ENCODE data around the gene HES3. TPM values are rescaled to one million over a fixed set of nuclear protein-coding genes. Genes with fewer than 3 reads are reported as not detected.

Gene HES3
- total and polyA plus RNA-seq, 2 donors (not counting 1 experiment from before 2014, with no cell fraction given) = not detected

DNA sequence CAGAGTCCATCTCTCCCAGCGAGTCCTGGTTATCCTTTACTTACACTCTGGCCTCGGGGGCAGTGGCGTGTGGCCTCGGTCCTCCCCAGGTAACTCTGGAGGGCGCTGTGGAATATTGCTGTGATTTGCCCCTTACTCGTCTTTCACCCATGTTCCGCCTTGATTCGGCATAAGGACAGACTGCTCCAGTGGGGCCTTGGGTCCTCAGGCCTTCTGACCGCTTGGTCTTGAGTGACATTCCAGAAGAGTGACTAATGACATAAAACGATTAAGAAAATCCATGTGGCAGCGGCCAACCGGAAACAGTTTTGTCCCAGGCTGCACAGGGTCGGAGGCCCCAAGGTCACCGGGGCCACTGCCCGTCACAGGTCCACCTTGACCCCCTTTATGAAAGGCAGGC, 19.3 kb upstream of the HES3 start:
- Histone ChIP-seq H3K4me3 (ENCODE audit: control extremely low read depth in 1 of 5, extremely low read depth in 1 of 5, insufficient read depth in 1 of 5, low read depth in 2 of 5, low read length in 4 of 5) (no peak overlapping the region), H3K27me3 (replicated peaks in 1 of 4; ENCODE audit: control extremely low read depth in 1 of 4, control insufficient read depth in 3 of 4, insufficient read depth in 4 of 4, low read length in 3 of 4) (no peaks in the 10 kb centered on the region), H3K9ac (ENCODE audit: low read length) (no peak overlapping the region), H3K27ac (ENCODE audit: low read length in 2 of 2) (no peak overlapping the region), H3K4me1 (ENCODE audit: control insufficient read depth in 2 of 2, insufficient read depth in 2 of 2, low read length in 2 of 2) (no peaks in the 10 kb centered on the region), H4K20me1 (ENCODE audit: control insufficient read depth, insufficient read depth, low read length, poor library complexity, severe bottlenecking) (peaks cover 17% of the 10 kb centered on the region), H3K36me3 (replicated peaks in 1 of 2; ENCODE audit: control extremely low read depth in 1 of 2, control insufficient read depth in 1 of 2, extremely low read depth in 1 of 2, insufficient read depth in 2 of 2, low read length in 1 of 2) (peaks cover 9 to 46% of the 10 kb centered on the region in 2 experiments), H3K9me3 (ENCODE audit: control extremely low read depth in 1 of 3, control insufficient read depth in 2 of 3, insufficient read depth in 1 of 3, low read length in 2 of 3) (no peaks in the 10 kb centered on the region), H3K79me2 (ENCODE audit: control insufficient read depth, insufficient read depth, low read length) (peaks cover 4% of the 10 kb centered on the region), H3K4me2 (replicated peaks; ENCODE audit: low read depth, low read length, poor library complexity, severe bottlenecking) (no peak overlapping the region), H2AFZ (ENCODE audit: insufficient read depth, low read depth, low read length, poor library complexity, severe bottlenecking) (no peak overlapping the region)
- DNase-seq (no peak), ATAC-seq (ENCODE audit: low read depth) (no peak)
- 95% methylated on average over 15 of the region's 15 CpGs for WGBS (ENCODE audit: insufficient coverage)
- POLR2A ChIA-PET = no interaction called here
- H3K9me3 Mint-ChIP-seq (ENCODE audit: insufficient read depth) = no peaks in the 10 kb centered on the region
- intact Hi-C loops (cut with micrococcal nuclease) = no loop called here
- H3K4me3 Mint-ChIP-seq = no peak overlapping the region
- H3K27ac Mint-ChIP-seq = no peak overlapping the region
- TF ChIP-seq EZH2 (IDR thresholded peaks at IDR 0.05; ENCODE audit: borderline replicate concordance, insufficient read depth, low read depth, low read length, poor library complexity, severe bottlenecking) = no peak
- no peak for TF ChIP-seq CTCF (IDR thresholded peaks at IDR 0.05)
- H3K4me1 Mint-ChIP-seq = no peaks in the 10 kb centered on the region
- CTCF ChIA-PET = no interaction called here
- no peaks in the 10 kb centered on the region for H3K27me3 Mint-ChIP-seq

- Mint-ChIP-seq H3K4me1 (no peaks in the 10 kb centered on the region), H3K27me3 (no peaks in the 10 kb centered on the region), H3K4me3 (no peak overlapping the region), H3K9me3 (ENCODE audit: insufficient read depth) (no peaks in the 10 kb centered on the region), H3K27ac (no peak overlapping the region)
- POLR2A ChIA-PET = no interaction called here
- H3K36me3 ChIP-seq (replicated peaks in 1 of 2; ENCODE audit: control extremely low read depth in 1 of 2, control insufficient read depth in 1 of 2, extremely low read depth in 1 of 2, insufficient read depth in 2 of 2, low read length in 1 of 2) = peaks cover 9 to 48% of the 10 kb centered on the region in 2 experiments
- CTCF ChIA-PET = interaction anchor here (1.1 kb wide), 1 partner anchor 21 kb away, joined by 3 read pairs; no protein-coding TSS in a partner anchor
- DNase-seq = no peak
- no peak for ATAC-seq (ENCODE audit: low read depth)
- H3K27ac ChIP-seq (ENCODE audit: low read length in 2 of 2) = no peak overlapping the region
- 93% methylated on average over 6 of the region's 8 CpGs for WGBS (ENCODE audit: insufficient coverage)
- no peaks in the 10 kb centered on the region for H3K27me3 ChIP-seq (replicated peaks in 1 of 4; ENCODE audit: control extremely low read depth in 1 of 4, control insufficient read depth in 3 of 4, insufficient read depth in 4 of 4, low read length in 3 of 4)
- H3K4me3 ChIP-seq (ENCODE audit: control extremely low read depth in 1 of 5, extremely low read depth in 1 of 5, insufficient read depth in 1 of 5, low read depth in 2 of 5, low read length in 4 of 5) = no peak overlapping the region
- no peak overlapping the region for H3K4me2 ChIP-seq (replicated peaks; ENCODE audit: low read depth, low read length, poor library complexity, severe bottlenecking)
- H4K20me1 ChIP-seq (ENCODE audit: control insufficient read depth, insufficient read depth, low read length, poor library complexity, severe bottlenecking) = peaks cover 17% of the 10 kb centered on the region
- H3K4me1 ChIP-seq (ENCODE audit: control insufficient read depth in 2 of 2, insufficient read depth in 2 of 2, low read length in 2 of 2) = no peaks in the 10 kb centered on the region
- no peak for TF ChIP-seq CTCF (IDR thresholded peaks at IDR 0.05)
- no peak for TF ChIP-seq EZH2 (IDR thresholded peaks at IDR 0.05; ENCODE audit: borderline replicate concordance, insufficient read depth, low read depth, low read length, poor library complexity, severe bottlenecking)
- H2AFZ ChIP-seq (ENCODE audit: insufficient read depth, low read depth, low read length, poor library complexity, severe bottlenecking) = no peak overlapping the region
- H3K9me3 ChIP-seq (ENCODE audit: control extremely low read depth in 1 of 3, control insufficient read depth in 2 of 3, insufficient read depth in 1 of 3, low read length in 2 of 3) = no peaks in the 10 kb centered on the region
- peaks cover 4% of the 10 kb centered on the region for H3K79me2 ChIP-seq (ENCODE audit: control insufficient read depth, insufficient read depth, low read length)
- intact Hi-C loops (cut with micrococcal nuclease) = no loop called here
- no peak overlapping the region for H3K9ac ChIP-seq (ENCODE audit: low read length)
Observed at GRCh38 chr1:6225651-6226050, 18.3 kb upstream of the HES3 start.
